Vagina (tissue), 2 donors: Measurements from ENCODE around the gene CLRN3. TPM values are rescaled to one million over a fixed set of nuclear protein-coding genes. Genes with fewer than 3 reads are reported as not detected.

Experiments
- DNase-seq, 2 donors: peaks; one replicate each; pipeline ENCODE4 v3.0.0-alpha.2; 2017; ENCODE audit errors: extremely low spot score in 2 of 2
- H3K27ac ChIP-seq: fragments of 200-600 bp; sonication (generic); one replicate; pipeline ENCODE4 v1.5.1; 2019
- H3K27me3 ChIP-seq: fragments of 200-600 bp; sonication (generic); one replicate; pipeline ENCODE4 v1.5.1; 2019
- H3K36me3 ChIP-seq, 2 donors: fragments of 200-600 bp; sonication (generic); one replicate each; pipeline ENCODE4 v1.5.1; 2017 to 2019
- H3K4me1 ChIP-seq: fragments of 200-600 bp; sonication (generic); one replicate; pipeline ENCODE4 v1.5.1; 2019
- H3K4me3 ChIP-seq, 2 donors: fragments of 200-600 bp; sonication (generic); 1 replicate in 1 of 2; 2 replicates in 1 of 2; pipeline ENCODE4 v1.5.1; 2016 to 2019
- H3K9me3 ChIP-seq: fragments of 200-600 bp; sonication (generic); one replicate; pipeline ENCODE4 v1.5.1; 2019
- POLR2A ChIP-seq, 2 donors: fragments of 450-650 bp; IDR thresholded peaks; one replicate each; pipeline ENCODE4 v1.6.1; 2017; ENCODE audit warnings: antibody characterized with exemption in 2 of 2, mild to moderate bottlenecking in 2 of 2, moderate library complexity in 2 of 2
- POLR2AphosphoS5 ChIP-seq, 2 donors: sonication (generic); formaldehyde crosslinking; IDR thresholded peaks; one replicate each; pipeline ENCODE4 v1.9.0; 2017; ENCODE audit warnings: antibody characterized with exemption in 2 of 2, mild to moderate bottlenecking in 2 of 2, low read depth in 1 of 2; ENCODE audit not compliant: insufficient read depth in 1 of 2
- intact Hi-C: fragments of 100-400 bp; cut with DNase I; formaldehyde crosslinking; loops from one replicate; pipeline ENCODE4 v1.15.1; 2023
- total RNA-seq: library from RNA; depleted of rRNA; stranded (reverse); fragments of >200 nt; gene quantifications from one replicate; pipeline ENCODE4 v1.2.3, GENCODE V29; 2016
- TF ChIP-seq, protein P1 (sequence below), 3 experiments: fragments of 450-650 bp in 2 of 3; fragments of 200-600 bp in 1 of 3; sonication (generic) in 1 of 3; IDR thresholded peaks; one replicate each; pipeline ENCODE4 v1.5.1; 2017 to 2019; ENCODE audit warnings: antibody characterized with exemption in 3 of 3, mild to moderate bottlenecking in 2 of 3, moderate library complexity in 2 of 3

The CLRN3 gene
- total RNA-seq, 1 donor from 2014 or later, result not detected

DNA sequence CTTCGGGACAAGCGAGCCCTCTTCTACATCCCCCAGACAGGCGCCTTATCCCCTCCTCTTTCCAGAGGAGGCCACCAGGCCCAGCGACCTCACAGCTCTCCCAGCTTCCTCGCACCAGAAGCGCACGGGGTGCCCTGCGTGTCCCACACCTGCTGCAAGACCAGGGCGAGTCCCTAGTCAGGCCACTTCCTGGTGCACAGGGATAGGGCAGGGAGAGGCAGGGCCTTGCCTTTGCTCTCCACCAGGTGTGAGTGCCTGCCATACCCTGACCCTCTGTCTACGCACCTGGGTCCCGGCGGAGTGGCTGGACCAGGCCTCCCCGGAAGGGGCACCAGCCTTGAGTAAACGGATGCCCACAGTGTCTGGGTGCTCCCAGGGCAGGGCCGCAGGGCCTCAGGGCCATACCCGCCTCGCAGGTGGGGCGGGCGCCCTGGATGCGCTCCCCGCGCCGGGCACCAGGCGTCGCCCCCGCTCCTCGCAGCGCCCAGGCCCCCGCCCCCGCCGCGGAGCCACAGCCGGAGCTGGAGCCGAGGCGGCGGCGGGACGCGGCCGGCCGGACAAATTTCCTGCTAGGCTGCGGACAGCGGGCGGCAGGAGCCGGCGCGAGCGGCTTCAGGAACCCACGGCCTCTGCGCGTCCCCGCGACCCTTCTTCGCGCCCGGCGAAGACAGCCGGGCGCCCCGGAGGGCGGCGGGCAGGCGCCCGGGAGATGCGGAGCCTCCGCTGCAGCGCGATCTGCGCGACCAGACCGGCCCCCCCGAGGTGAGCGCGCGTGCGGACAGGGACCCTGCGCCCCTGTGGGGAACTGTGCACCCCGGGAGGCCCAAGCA is 14.0 kb upstream of the CLRN3 start, which contains the start of gene PTPRE:
Gene PTPRE, plus strand, starts transcription at position 556 of the 830 bp plus-strand sequence. CDS start 133,779 bp downstream, outside the sequence.
- intact Hi-C loops, result loop anchor here (2.0 kb wide), 1 partner anchor 104 kb away; no protein-coding TSS in a partner anchor
- Histone ChIP-seq H3K4me1 (peaks cover 16% of the 10 kb centered on the region), H3K9me3 (no peaks in the 10 kb centered on the region), H3K36me3 (no peaks in the 10 kb centered on the region), H3K4me3 (peak within 1 kb of the TSS; percentile 47 to 49), H3K27me3 (no peaks in the 10 kb centered on the region), H3K27ac (peak within 1 kb of the TSS; percentile 47)
- DNase-seq, result peak in 1 of 2 donors; percentile 92
- no peak for TF ChIP-seq POLR2AphosphoS5 (IDR thresholded peaks at IDR 0.05; ENCODE audit: insufficient read depth in 1 of 2, low read depth in 1 of 2)
- TF ChIP-seq, protein P1, sequence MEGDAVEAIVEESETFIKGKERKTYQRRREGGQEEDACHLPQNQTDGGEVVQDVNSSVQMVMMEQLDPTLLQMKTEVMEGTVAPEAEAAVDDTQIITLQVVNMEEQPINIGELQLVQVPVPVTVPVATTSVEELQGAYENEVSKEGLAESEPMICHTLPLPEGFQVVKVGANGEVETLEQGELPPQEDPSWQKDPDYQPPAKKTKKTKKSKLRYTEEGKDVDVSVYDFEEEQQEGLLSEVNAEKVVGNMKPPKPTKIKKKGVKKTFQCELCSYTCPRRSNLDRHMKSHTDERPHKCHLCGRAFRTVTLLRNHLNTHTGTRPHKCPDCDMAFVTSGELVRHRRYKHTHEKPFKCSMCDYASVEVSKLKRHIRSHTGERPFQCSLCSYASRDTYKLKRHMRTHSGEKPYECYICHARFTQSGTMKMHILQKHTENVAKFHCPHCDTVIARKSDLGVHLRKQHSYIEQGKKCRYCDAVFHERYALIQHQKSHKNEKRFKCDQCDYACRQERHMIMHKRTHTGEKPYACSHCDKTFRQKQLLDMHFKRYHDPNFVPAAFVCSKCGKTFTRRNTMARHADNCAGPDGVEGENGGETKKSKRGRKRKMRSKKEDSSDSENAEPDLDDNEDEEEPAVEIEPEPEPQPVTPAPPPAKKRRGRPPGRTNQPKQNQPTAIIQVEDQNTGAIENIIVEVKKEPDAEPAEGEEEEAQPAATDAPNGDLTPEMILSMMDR (IDR thresholded peaks at IDR 0.05), result peak; percentile 29 to 62 (median 45)
- TF ChIP-seq POLR2A (IDR thresholded peaks at IDR 0.05), result no peak

DNA sequence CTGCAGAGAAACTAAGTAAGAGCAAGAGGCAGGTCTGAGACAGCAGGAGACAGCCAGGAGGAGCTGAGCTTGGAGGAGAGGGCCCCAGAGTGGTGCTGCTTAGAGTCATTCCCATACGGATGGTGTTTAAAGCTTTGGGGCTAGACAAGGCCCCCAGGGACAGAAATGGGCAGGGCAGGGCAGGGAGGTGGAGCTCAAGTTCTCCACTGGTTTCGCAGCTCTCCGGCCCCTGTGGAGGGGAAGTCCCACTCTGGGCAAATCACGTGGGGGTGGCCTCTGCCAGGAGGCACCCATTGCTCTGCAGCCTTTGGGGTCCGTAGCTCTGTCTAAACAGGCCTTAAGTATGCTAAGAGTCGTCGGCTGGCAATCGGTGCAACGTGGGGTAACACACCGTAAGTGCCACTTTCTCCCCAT is 13.1 kb upstream of the CLRN3 start:
- Histone ChIP-seq H3K4me1 (peaks cover 16% of the 10 kb centered on the region), H3K27ac (no peak overlapping the region), H3K36me3 (no peaks in the 10 kb centered on the region), H3K27me3 (no peaks in the 10 kb centered on the region), H3K9me3 (no peaks in the 10 kb centered on the region), H3K4me3 (no peak overlapping the region)
- TF ChIP-seq POLR2AphosphoS5 (IDR thresholded peaks at IDR 0.05; ENCODE audit: insufficient read depth in 1 of 2, low read depth in 1 of 2) (no peak), POLR2A (IDR thresholded peaks at IDR 0.05) (no peak)
- TF ChIP-seq, protein P1 (IDR thresholded peaks at IDR 0.05), result no peak
- intact Hi-C loops, result loop anchor here (2.0 kb wide), 1 partner anchor 105 kb away; no protein-coding TSS in a partner anchor
- DNase-seq, result peak in 1 of 2 donors; percentile 77

DNA sequence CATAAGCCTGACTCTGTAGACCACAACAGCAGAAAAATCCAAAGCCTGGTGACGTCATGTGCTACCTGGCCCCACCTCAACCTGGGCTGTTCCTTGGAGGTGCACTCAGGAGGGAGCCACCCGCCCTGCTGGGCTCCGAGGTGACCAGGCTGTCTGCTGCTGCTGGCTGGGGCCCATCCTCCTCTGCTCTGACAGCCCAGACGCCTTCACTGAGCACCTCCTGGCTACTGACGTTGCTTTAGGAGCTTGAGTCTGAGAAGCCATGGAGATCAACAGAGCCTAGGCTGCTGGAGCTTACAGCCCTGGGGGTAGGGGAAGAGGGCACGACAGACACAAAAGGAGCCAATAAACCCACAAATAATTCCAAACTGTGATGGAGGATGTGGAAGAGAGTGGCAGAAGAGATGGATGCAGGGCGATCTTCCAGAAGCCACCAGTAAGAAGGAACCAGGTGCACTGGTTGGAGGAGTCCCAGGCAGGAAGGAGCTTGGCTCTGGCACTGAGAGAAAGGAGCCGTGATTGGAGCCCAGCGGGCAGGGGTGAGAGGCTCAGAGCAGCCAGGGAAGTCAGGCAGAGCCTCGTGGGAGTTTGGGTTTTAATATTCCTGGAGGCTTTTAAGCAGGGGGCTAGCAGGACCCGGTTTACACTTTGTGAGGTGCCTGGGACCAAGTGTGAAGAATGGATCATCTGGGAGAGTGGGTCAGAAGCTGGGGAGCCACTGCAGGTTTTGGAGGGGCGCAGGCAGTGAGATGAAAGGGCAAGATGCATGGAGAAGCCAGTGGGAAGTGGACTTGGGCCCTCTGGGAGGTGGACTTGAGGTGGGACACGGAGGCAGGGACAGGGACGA is 12.5 kb upstream of the CLRN3 start:
- Histone ChIP-seq H3K27me3 (no peaks in the 10 kb centered on the region), H3K27ac (no peak overlapping the region), H3K9me3 (no peaks in the 10 kb centered on the region), H3K4me3 (no peak overlapping the region), H3K4me1 (peaks cover 16% of the 10 kb centered on the region), H3K36me3 (no peaks in the 10 kb centered on the region)
- intact Hi-C loops, result no loop called here
- DNase-seq, result peak in 1 of 2 donors; percentile 74
- TF ChIP-seq POLR2AphosphoS5 (IDR thresholded peaks at IDR 0.05; ENCODE audit: insufficient read depth in 1 of 2, low read depth in 1 of 2) (no peak), POLR2A (IDR thresholded peaks at IDR 0.05) (no peak)
- TF ChIP-seq, protein P1 (IDR thresholded peaks at IDR 0.05), result no peak

DNA sequence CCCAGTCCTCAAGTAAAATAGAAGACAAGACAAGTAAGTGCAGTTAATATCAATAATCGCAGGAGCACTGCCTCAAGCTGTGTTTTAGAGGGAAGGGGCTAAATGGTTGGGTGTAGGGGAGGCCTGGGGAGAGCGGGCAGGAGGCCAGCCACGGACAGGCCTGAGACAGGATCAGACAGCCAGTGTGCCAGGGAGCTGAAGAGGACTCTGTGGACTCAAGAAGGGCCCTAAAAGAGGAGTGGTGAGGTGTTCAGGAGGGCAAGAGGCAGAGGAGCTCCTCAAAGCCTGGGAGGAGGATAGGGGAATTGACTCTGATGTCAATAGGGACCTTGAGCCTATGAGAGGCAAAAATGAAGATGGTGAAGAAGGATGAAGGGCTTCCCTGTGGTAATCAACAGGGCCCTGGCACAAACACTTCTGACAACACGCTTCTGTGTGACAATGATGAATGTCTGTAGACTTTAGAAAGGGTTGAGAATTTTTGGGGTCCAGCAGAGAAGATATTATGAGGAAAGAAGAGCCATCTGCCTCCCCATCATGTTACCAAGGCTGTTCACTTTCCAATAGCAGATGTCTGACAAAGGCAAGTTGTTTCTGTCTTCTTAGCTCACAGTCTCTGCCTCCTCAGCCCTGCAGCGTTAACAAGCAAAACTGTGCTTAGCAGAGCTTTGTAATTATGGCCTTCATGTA is 11.7 kb upstream of the CLRN3 start:
- Histone ChIP-seq H3K4me1 (peaks cover 16% of the 10 kb centered on the region), H3K36me3 (no peaks in the 10 kb centered on the region), H3K27me3 (no peaks in the 10 kb centered on the region), H3K9me3 (no peaks in the 10 kb centered on the region), H3K4me3 (no peak overlapping the region), H3K27ac (no peak overlapping the region)
- intact Hi-C loops, result no loop called here
- peak; percentile 34 to 55 for DNase-seq
- TF ChIP-seq POLR2AphosphoS5 (IDR thresholded peaks at IDR 0.05; ENCODE audit: insufficient read depth in 1 of 2, low read depth in 1 of 2), result no peak
- no peak for TF ChIP-seq POLR2A (IDR thresholded peaks at IDR 0.05)
- TF ChIP-seq, protein P1 (IDR thresholded peaks at IDR 0.05), result no peak
